HCEC 1CT (cell line): ENCODE data around the gene MRPL17.

ENCODE experiments used
- DNase-seq: peaks from one replicate; pipeline ENCODE4 v3.0.0-alpha.2; 2017

MRPL17 gene

DNA sequence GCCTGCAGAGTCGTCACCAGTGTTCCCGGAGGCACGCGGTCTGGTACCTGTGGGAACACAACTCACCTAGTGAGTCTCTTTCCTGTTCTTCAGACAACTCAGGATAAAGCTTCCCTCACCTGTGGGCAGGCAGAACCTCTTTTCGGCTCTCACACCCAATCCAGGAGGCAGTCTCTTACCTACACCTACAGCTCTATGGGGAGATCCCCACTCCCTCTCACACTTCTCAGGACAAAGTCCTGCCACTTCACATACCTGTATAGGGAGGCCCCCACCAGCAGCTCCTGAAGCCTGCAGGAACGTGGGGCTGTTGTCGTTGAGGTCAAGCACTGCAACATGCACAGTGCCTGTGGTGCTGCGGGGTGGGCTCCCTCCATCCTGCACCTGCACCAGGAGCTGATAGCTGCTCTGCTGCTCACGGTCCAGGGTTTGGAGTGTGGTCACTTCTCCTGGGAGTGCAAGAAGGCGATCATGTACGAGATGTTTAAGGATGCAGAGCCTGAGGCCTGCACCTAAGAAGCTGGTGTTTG, 51.7 kb downstream of the MRPL17 start:
- DNase-seq = no peak

DNA sequence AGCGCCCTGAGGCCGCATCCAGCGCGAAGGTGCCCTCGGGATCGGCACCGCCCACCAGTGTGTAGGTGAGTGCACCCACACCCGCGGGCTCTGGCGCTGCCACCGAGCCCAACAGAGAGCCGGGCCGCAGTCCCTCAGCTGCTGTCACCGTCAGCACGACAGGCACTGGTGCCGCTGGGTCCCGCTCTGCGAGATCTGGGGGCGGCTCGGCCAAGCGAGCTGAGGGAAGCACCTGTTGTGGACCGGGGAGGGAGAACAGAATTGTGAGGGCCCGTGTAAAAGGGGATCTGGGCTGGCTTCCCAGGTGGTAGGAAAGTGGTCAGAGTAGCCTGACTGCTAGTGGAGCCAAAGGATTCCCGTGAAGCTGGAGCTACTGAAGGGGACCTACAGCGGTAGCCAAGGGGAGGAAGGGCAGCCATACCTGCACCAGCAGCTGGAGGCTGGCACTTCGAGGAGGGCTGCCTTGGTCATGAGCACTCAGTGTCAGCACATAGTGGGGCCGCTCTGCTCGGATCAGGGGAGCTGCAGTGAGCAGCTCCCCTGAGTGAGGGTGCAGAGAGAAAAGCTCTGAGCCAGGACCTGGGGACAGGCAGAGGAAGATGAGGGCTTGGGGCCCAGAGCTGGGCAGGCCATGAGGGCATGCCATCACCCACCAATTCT, 52.4 kb downstream of the MRPL17 start:
- no peak for DNase-seq
